OCI-LY1 (cell line): ENCODE results near the gene EEF1AKMT4.
A peak's percentile ranks its signal among the peaks of the same experiment; 100 is the strongest.

Experiments used
- H2AFZ ChIP-seq: fragments of 200-600 bp; sonication (generic), shearing (Covaris generic); 2 replicates; pipeline ENCODE4 v1.6.0; 2014; ENCODE audit warnings: antibody characterized with exemption, mild to moderate bottlenecking, low read length
- H3F3A ChIP-seq: fragments of 200-600 bp; sonication (generic), shearing (Covaris generic); 2 replicates; pipeline ENCODE4 v1.6.0; 2014; ENCODE audit warnings: mild to moderate bottlenecking, antibody characterized with exemption, low read length, moderate library complexity; ENCODE audit not compliant: insufficient read depth
- H3K27ac ChIP-seq: fragments of 200-600 bp; sonication (generic); 2 replicates; pipeline ENCODE4 v1.5.1; 2014; ENCODE audit warnings: low read length, mixed run types, mild to moderate bottlenecking, low read depth; ENCODE audit not compliant: poor library complexity, severe bottlenecking
- H3K27me3 ChIP-seq: fragments of 200-600 bp; sonication (generic); 2 replicates; pipeline ENCODE4 v1.6.0; 2014; ENCODE audit warnings: antibody characterized with exemption, mild to moderate bottlenecking, low read length, moderate library complexity; ENCODE audit not compliant: insufficient read depth
- H3K36me3 ChIP-seq: fragments of 200-600 bp; sonication (generic); 2 replicates; pipeline ENCODE4 v1.6.1; 2014; ENCODE audit warnings: mild to moderate bottlenecking, antibody characterized with exemption, low read length, moderate library complexity, mixed read lengths; ENCODE audit not compliant: insufficient read depth
- H3K4me1 ChIP-seq: fragments of 200-600 bp; sonication (generic); 2 replicates; pipeline ENCODE4 v1.5.1; 2014; ENCODE audit warnings: mild to moderate bottlenecking, low read length, moderate library complexity; ENCODE audit not compliant: insufficient read depth, severe bottlenecking
- H3K4me2 ChIP-seq: fragments of 200-600 bp; sonication (generic), shearing (Covaris generic); 2 replicates; pipeline ENCODE4 v1.6.1; 2014; ENCODE audit warnings: low read length
- H3K4me3 ChIP-seq: fragments of 200-600 bp; sonication (generic); 2 replicates; pipeline ENCODE4 v1.5.1; 2014; ENCODE audit warnings: low read length, low read depth, mild to moderate bottlenecking, mixed read lengths; ENCODE audit not compliant: poor library complexity, severe bottlenecking
- H3K79me2 ChIP-seq: fragments of 200-600 bp; shearing (Covaris generic); 2 replicates; pipeline ENCODE4 v1.6.1; 2016; ENCODE audit warnings: mixed run types, low read length, mixed read lengths; ENCODE audit not compliant: insufficient read depth
- H3K9ac ChIP-seq: fragments of 200-600 bp; sonication (generic), shearing (Covaris generic); 2 replicates; pipeline ENCODE4 v1.6.1; 2014; ENCODE audit warnings: mild to moderate bottlenecking, low read length, mixed read lengths
- H3K9me2 ChIP-seq: fragments of 200-600 bp; sonication (generic), shearing (Covaris generic); 2 replicates; pipeline ENCODE4 v1.6.1; 2014; ENCODE audit warnings: low read depth, mild to moderate bottlenecking, low read length, mixed read lengths
- H3K9me3 ChIP-seq: fragments of 200-600 bp; shearing (Covaris generic); 2 replicates; pipeline ENCODE4 v1.6.1; 2014; ENCODE audit warnings: low read length, mixed read lengths
- H4K20me1 ChIP-seq: fragments of 200-600 bp; sonication (generic), shearing (Covaris generic); 2 replicates; pipeline ENCODE4 v1.6.0; 2016; ENCODE audit warnings: mild to moderate bottlenecking, low read length; ENCODE audit not compliant: insufficient read depth
- CTCF ChIP-seq: fragments of 200-600 bp; sonication (generic), shearing (Covaris generic); IDR thresholded peaks from 2 replicates; pipeline ENCODE4 v1.5.1; 2017; ENCODE audit warnings: mild to moderate bottlenecking, antibody characterized with exemption, low read length, moderate library complexity, mixed read lengths
- EZH2 ChIP-seq: fragments of 200-600 bp; sonication (generic), shearing (Covaris generic); IDR thresholded peaks from 2 replicates; pipeline ENCODE4 v1.8.0; 2017; ENCODE audit warnings: borderline replicate concordance, mixed run types, mild to moderate bottlenecking, antibody characterized with exemption, low read length, moderate library complexity, mixed read lengths

EEF1AKMT4 gene

DNA sequence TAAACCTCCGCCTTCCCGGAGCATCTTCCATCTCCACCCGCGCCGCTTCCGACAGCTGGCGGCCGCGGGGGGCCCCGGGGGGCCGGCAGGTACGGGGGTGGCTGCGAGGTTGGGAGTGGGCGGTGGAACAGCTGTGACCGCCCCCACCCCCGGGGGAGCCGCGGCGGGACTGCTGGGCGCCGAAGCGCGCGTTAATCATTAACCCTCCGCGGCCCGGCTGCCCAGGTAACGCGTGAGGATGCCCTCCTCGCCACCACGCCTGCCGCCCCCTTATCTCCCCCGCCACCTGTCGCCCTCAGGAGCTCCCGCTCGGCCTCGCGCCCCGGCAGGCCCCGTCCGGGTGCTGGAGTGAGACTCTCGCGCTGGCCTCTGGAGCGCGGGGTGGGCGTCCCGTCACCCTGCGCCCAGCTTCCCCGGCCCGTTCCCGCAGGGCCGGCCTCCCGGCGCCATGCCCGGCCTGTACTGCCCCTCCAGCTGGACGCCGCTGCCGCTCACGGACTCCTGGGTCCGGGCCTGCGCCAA lies 19.3 kb upstream of the EEF1AKMT4 start:
- Histone ChIP-seq H3K27ac (no peak overlapping the region), H3F3A (no peaks in the 10 kb centered on the region), H3K27me3 (peaks cover 14% of the 10 kb centered on the region), H3K4me1 (peaks cover 14% of the 10 kb centered on the region), H4K20me1 (no peaks in the 10 kb centered on the region), H3K36me3 (no peaks in the 10 kb centered on the region), H3K9me2 (no peaks in the 10 kb centered on the region), H3K9ac (peak overlapping the region; percentile 6; the same call in 1 of the 2 replicates), H3K9me3 (no peaks in the 10 kb centered on the region), H3K79me2 (no peaks in the 10 kb centered on the region), H3K4me2 (peak overlapping the region; percentile 71), H2AFZ (no peak overlapping the region), H3K4me3 (peak overlapping the region; percentile 59)
- no peak for TF ChIP-seq CTCF
- TF ChIP-seq EZH2, result no peak

- no peak overlapping the region for H2AFZ ChIP-seq
Measured at GRCh38 chr3:184230603-184231528, 18.6 kb upstream of the EEF1AKMT4 start.

DNA sequence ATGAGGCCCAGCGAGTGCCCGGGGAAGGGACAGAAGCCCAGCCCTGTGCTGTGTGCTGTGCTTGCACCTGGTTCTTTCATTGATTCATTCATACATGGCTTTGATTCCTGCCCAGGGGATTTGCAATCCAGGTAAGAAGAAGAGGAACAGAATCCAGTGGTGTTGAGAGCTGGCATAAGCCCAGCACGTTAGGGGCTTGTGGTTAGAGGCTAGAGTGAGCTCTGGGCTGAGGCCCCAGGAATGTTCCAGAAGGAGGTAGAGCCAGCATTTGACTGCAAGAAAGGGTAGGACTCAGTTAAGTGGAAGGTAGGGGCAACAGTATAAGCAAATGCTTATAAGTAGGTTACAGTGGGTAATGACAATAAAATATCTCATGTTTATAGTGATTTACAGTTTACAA lies 17.8 kb upstream of the EEF1AKMT4 start:
- Histone ChIP-seq H3F3A (no peaks in the 10 kb centered on the region), H3K79me2 (no peaks in the 10 kb centered on the region), H3K36me3 (no peaks in the 10 kb centered on the region), H3K4me3 (no peak overlapping the region), H3K27ac (no peak overlapping the region), H3K4me2 (no peak overlapping the region), H4K20me1 (no peaks in the 10 kb centered on the region), H3K9ac (no peak overlapping the region), H3K9me2 (no peaks in the 10 kb centered on the region), H2AFZ (no peak overlapping the region), H3K4me1 (peaks cover 14% of the 10 kb centered on the region), H3K27me3 (peaks cover 14% of the 10 kb centered on the region), H3K9me3 (no peaks in the 10 kb centered on the region)
- TF ChIP-seq EZH2 (no peak), CTCF (no peak)

More at GRCh38 chr3:184230603-184231528, 18.6 kb upstream of the EEF1AKMT4 start:
- no peaks in the 10 kb centered on the region for H3K9me2 ChIP-seq
- no peak overlapping the region for H3K4me2 ChIP-seq
- no peaks in the 10 kb centered on the region for H3F3A ChIP-seq
- no peaks in the 10 kb centered on the region for H3K79me2 ChIP-seq
- peaks cover 14% of the 10 kb centered on the region for H3K27me3 ChIP-seq
- no peak overlapping the region for H3K27ac ChIP-seq
- TF ChIP-seq EZH2 (no peak), CTCF (no peak)
- H3K9me3 ChIP-seq, result no peaks in the 10 kb centered on the region
- no peaks in the 10 kb centered on the region for H4K20me1 ChIP-seq
- H3K9ac ChIP-seq, result no peak overlapping the region
- H3K4me1 ChIP-seq, result peaks cover 14% of the 10 kb centered on the region
- H3K4me3 ChIP-seq, result no peak overlapping the region
- H3K36me3 ChIP-seq, result no peaks in the 10 kb centered on the region
